ENCODE results near the gene MS4A15. TPM values are rescaled to one million over a fixed set of nuclear protein-coding genes. Genes with fewer than 3 reads are reported as not detected.

The MS4A15 gene
- total RNA-seq, 2 experiments from 2014 or later: not detected

- CTCF ChIA-PET: no interaction called here
- H3K27me3 Mint-ChIP-seq: no peaks in the 10 kb centered on the region
- POLR2A ChIA-PET: no interaction called here
These were observed 31.9 kb downstream of the MS4A15 start for GRCh38 chr11:60788401-60789125.

GRCh38 chr11:60790726-60791125, 34.1 kb downstream of the MS4A15 start:
- H3K9me3 Mint-ChIP-seq (ENCODE audit: low read depth): no peaks in the 10 kb centered on the region
- H3K27me3 Mint-ChIP-seq: no peaks in the 10 kb centered on the region
- no peaks in the 10 kb centered on the region for H3K36me3 Mint-ChIP-seq (ENCODE audit: low read depth)
- ChIA-PET POLR2A (no interaction called here), CTCF (interaction anchor here (0.8 to 1.1 kb wide), 2 partner anchors 11 to 396 kb away, joined by 3 read pairs; no protein-coding TSS in a partner anchor)
- no peaks in the 10 kb centered on the region for H3K4me1 Mint-ChIP-seq
- no peak overlapping the region for H3K27ac Mint-ChIP-seq
- intact Hi-C loops (cut with DNase I, micrococcal nuclease): no loop called here
- ATAC-seq (no peak), DNase-seq (no peak)
- H3K4me3 Mint-ChIP-seq: no peak overlapping the region

More at GRCh38 chr11:60788401-60789125, 31.9 kb downstream of the MS4A15 start:
- Mint-ChIP-seq H3K4me1 (no peaks in the 10 kb centered on the region), H3K9me3 (ENCODE audit: low read depth) (no peaks in the 10 kb centered on the region), H3K27ac (no peak overlapping the region), H3K36me3 (ENCODE audit: low read depth) (no peaks in the 10 kb centered on the region), H3K4me3 (no peak overlapping the region)
- no peak for ATAC-seq
- DNase-seq: no peak
- intact Hi-C loops (cut with DNase I, micrococcal nuclease): no loop called here

DNA sequence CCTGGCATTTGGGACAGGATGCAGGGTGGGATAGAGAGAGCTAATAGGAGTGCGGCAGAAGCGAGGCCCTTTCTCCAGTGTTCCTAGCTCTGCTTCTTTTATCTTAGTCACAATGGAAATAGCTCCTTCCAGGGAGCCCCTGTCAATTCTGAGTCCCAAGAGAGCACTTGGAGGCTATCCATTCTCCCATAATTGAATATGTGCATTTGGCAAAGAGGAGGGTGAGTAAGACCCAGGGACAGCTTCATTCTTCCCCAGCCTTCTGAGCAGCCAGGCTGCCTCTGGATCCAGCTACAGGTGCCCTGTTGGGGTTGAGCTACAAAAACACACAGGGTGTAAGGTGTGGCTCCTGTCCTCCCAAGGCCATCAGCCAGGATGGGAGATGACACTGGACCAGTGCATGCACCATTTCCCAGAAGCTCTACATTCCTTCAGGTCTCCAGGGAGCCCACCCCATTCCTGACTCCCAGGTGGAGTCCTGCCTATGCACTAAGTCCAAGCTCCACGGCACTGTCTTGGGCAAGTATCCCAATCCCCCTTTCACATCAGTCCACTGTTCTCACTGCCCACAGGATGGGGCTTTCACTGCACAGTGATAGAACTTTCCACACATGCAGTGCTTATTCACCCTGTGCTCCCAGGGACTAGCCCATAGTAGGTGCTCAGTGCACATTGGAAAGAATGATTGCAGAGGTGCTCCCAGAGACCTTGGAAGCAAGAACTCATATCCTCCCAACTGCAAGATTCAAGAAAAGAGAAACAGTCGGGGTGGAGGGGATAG, 34.7 kb downstream of the MS4A15 start:
- Mint-ChIP-seq H3K27me3 (no peaks in the 10 kb centered on the region), H3K36me3 (ENCODE audit: low read depth) (no peaks in the 10 kb centered on the region), H3K27ac (no peak overlapping the region), H3K4me1 (no peaks in the 10 kb centered on the region), H3K9me3 (ENCODE audit: low read depth) (no peaks in the 10 kb centered on the region), H3K4me3 (no peak overlapping the region)
- CTCF ChIA-PET: interaction anchor here (0.8 to 1.1 kb wide), 3 partner anchors 11 to 396 kb away, joined by 3 read pairs; no protein-coding TSS in a partner anchor
- DNase-seq (no peak), ATAC-seq (no peak)
- POLR2A ChIA-PET: no interaction called here
- intact Hi-C loops (cut with DNase I, micrococcal nuclease): no loop called here

GRCh38 chr11:60792521-60792920, 35.9 kb downstream of the MS4A15 start:
- intact Hi-C loops (cut with DNase I, micrococcal nuclease): no loop called here
- POLR2A ChIA-PET: no interaction called here
- CTCF ChIA-PET: interaction anchor here (0.7 kb wide), 1 partner anchor 17 kb away, joined by 3 read pairs; no protein-coding TSS in a partner anchor
- Mint-ChIP-seq H3K36me3 (ENCODE audit: low read depth) (no peaks in the 10 kb centered on the region), H3K4me1 (no peaks in the 10 kb centered on the region), H3K27me3 (no peaks in the 10 kb centered on the region), H3K9me3 (ENCODE audit: low read depth) (no peaks in the 10 kb centered on the region), H3K4me3 (no peak overlapping the region), H3K27ac (no peak overlapping the region)
- DNase-seq (no peak), ATAC-seq (no peak)

GRCh38 chr11:60795291-60795690, 38.6 kb downstream of the MS4A15 start:
- no peak for ATAC-seq
- Mint-ChIP-seq H3K27ac (no peak overlapping the region), H3K27me3 (peaks cover 2% of the 10 kb centered on the region), H3K36me3 (ENCODE audit: low read depth) (no peaks in the 10 kb centered on the region), H3K4me3 (no peak overlapping the region), H3K4me1 (no peaks in the 10 kb centered on the region), H3K9me3 (ENCODE audit: low read depth) (no peaks in the 10 kb centered on the region)
- no peak for DNase-seq
- ChIA-PET CTCF (interaction anchor here (0.6 to 2.8 kb wide), 2 partner anchors 19 to 360 kb away, joined by 3 to 13 read pairs; no protein-coding TSS in a partner anchor), POLR2A (no interaction called here)
- intact Hi-C loops (cut with DNase I, micrococcal nuclease): no loop called here

- Mint-ChIP-seq H3K27me3 (peaks cover 7% of the 10 kb centered on the region), H3K4me3 (no peak overlapping the region), H3K27ac (no peak overlapping the region), H3K9me3 (ENCODE audit: low read depth) (no peaks in the 10 kb centered on the region), H3K36me3 (ENCODE audit: low read depth) (no peaks in the 10 kb centered on the region), H3K4me1 (no peaks in the 10 kb centered on the region)
- ChIA-PET CTCF (interaction anchor here (2.0 to 2.8 kb wide), 3 partner anchors 22 to 33 kb away, joined by 7 to 13 read pairs (median 11); no protein-coding TSS in a partner anchor), POLR2A (no interaction called here)
- ATAC-seq (no peak), DNase-seq (no peak)
- intact Hi-C loops (cut with DNase I, micrococcal nuclease): no loop called here
These were observed 41.4 kb downstream of the MS4A15 start for GRCh38 chr11:60797846-60798630.

DNA sequence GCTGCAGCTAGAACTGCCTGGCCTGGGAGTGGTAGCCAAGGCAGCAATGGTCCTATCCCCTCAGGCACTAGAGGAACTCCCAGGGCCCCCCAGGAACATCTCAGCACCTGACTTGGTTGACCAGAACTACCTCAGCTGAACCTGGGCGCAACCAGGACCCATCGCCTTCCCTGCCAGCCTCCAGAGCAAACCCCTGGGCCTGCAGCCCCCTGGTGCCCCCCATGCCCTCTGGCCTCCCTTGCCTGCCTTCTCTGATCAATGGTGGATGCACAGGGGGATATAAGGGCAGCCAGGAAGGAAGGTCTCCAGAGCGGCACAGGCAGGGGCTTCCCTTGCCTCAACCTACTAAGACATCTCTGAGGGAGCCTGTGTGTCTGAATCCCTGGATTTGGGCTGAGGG, 42.0 kb downstream of the MS4A15 start:
- Mint-ChIP-seq H3K27ac (no peak overlapping the region), H3K9me3 (ENCODE audit: low read depth) (no peaks in the 10 kb centered on the region), H3K27me3 (peaks cover 7% of the 10 kb centered on the region), H3K4me3 (no peak overlapping the region), H3K4me1 (no peaks in the 10 kb centered on the region), H3K36me3 (ENCODE audit: low read depth) (no peaks in the 10 kb centered on the region)
- ChIA-PET CTCF (interaction anchor here (0.7 to 2.0 kb wide), 2 partner anchors 22 to 45 kb away, joined by 6 to 11 read pairs; no protein-coding TSS in a partner anchor), POLR2A (no interaction called here)
- DNase-seq (no peak), ATAC-seq (no peak)
- intact Hi-C loops (cut with DNase I, micrococcal nuclease): no loop called here

- H3K9me3 Mint-ChIP-seq (ENCODE audit: low read depth): no peaks in the 10 kb centered on the region
- intact Hi-C loops (cut with DNase I, micrococcal nuclease): no loop called here
- POLR2A ChIA-PET: no interaction called here
- H3K27me3 Mint-ChIP-seq: peaks cover 7% of the 10 kb centered on the region
- H3K27ac Mint-ChIP-seq: no peak overlapping the region
- no peaks in the 10 kb centered on the region for H3K4me1 Mint-ChIP-seq
- no peaks in the 10 kb centered on the region for H3K36me3 Mint-ChIP-seq (ENCODE audit: low read depth)
- CTCF ChIA-PET: no interaction called here
- ATAC-seq (no peak), DNase-seq (no peak)
- H3K4me3 Mint-ChIP-seq: no peak overlapping the region
These were observed 44.5 kb downstream of the MS4A15 start for GRCh38 chr11:60801194-60801593.

GRCh38 chr11:60803273-60803936, 46.7 kb downstream of the MS4A15 start:
- no peaks in the 10 kb centered on the region for H3K36me3 Mint-ChIP-seq (ENCODE audit: low read depth)
- H3K27me3 Mint-ChIP-seq: peaks cover 7% of the 10 kb centered on the region
- no peak overlapping the region for H3K4me3 Mint-ChIP-seq
- CTCF ChIA-PET: no interaction called here
- intact Hi-C loops (cut with DNase I, micrococcal nuclease): no loop called here
- ATAC-seq (no peak), DNase-seq (no peak)
- POLR2A ChIA-PET: no interaction called here
- H3K27ac Mint-ChIP-seq: no peak overlapping the region
- H3K4me1 Mint-ChIP-seq: no peaks in the 10 kb centered on the region
- H3K9me3 Mint-ChIP-seq (ENCODE audit: low read depth): no peaks in the 10 kb centered on the region

GRCh38 chr11:60809249-60809648, 52.6 kb downstream of the MS4A15 start:
- Mint-ChIP-seq H3K27me3 (no peaks in the 10 kb centered on the region), H3K4me3 (no peak overlapping the region), H3K4me1 (no peaks in the 10 kb centered on the region), H3K9me3 (ENCODE audit: low read depth) (no peaks in the 10 kb centered on the region), H3K36me3 (ENCODE audit: low read depth) (no peaks in the 10 kb centered on the region), H3K27ac (no peak overlapping the region)
- ChIA-PET CTCF (no interaction called here), POLR2A (no interaction called here)
- ATAC-seq (no peak), DNase-seq (no peak)
- intact Hi-C loops (cut with DNase I, micrococcal nuclease): no loop called here

- ChIA-PET CTCF (no interaction called here), POLR2A (no interaction called here)
- ATAC-seq (no peak), DNase-seq (no peak)
- intact Hi-C loops (cut with DNase I, micrococcal nuclease): no loop called here
- Mint-ChIP-seq H3K27ac (no peak overlapping the region), H3K27me3 (no peaks in the 10 kb centered on the region), H3K4me1 (no peaks in the 10 kb centered on the region), H3K36me3 (ENCODE audit: low read depth) (no peaks in the 10 kb centered on the region), H3K9me3 (ENCODE audit: low read depth) (no peaks in the 10 kb centered on the region), H3K4me3 (no peak overlapping the region)
These were observed 53.0 kb downstream of the MS4A15 start for GRCh38 chr11:60809691-60810090.
